Heart left ventricle (tissue), 16 donors: ENCODE results near the gene DEFB108B. TPM values are rescaled to one million over a fixed set of nuclear protein-coding genes. Genes with fewer than 3 reads are reported as not detected.
"Not testable (repeated sequence)": the region's sequence is repeated elsewhere in the genome, so short reads cannot be mapped to it uniquely, and the experiment has no call there.

Experiments used
- ATAC-seq, 4 donors: fragments of 200-7000 bp; cut with Tn5 transposase; one replicate each; pipeline ENCODE4 v1.9.1; 2020 to 2022; ENCODE audit warnings: moderate library complexity in 4 of 4, mild to moderate bottlenecking in 3 of 4, moderate number of reproducible peaks in 1 of 4
- DNase-seq, 5 donors: peaks; one replicate each; pipeline ENCODE4 v3.0.0-alpha.2; 2020
- H3K27ac ChIP-seq, 12 donors: fragments of 200-600 bp; sonication (generic) in 4 of 12; one replicate each; pipeline versions ENCODE4 v1.5.0 to v1.8.0; 2016 to 2022; ENCODE audit warnings: mild to moderate bottlenecking in 2 of 12
- H3K27me3 ChIP-seq, 9 donors: fragments of 200-600 bp; sonication (generic) in 2 of 9; one replicate each; pipeline versions ENCODE4 v1.5.1 to v1.8.0; 2016 to 2022; ENCODE audit warnings: mild to moderate bottlenecking in 3 of 9
- H3K36me3 ChIP-seq, 9 donors: fragments of 200-600 bp; sonication (generic) in 2 of 9; one replicate each; pipeline versions ENCODE4 v1.5.0 to v1.8.0; 2018 to 2022; ENCODE audit warnings: mild to moderate bottlenecking in 2 of 9
- H3K4me1 ChIP-seq, 12 donors: fragments of 200-600 bp; sonication (generic) in 4 of 12; one replicate each; pipeline versions ENCODE4 v1.5.0 to v1.8.0; 2016 to 2022; ENCODE audit warnings: mild to moderate bottlenecking in 3 of 12
- H3K4me3 ChIP-seq, 12 donors: fragments of 200-600 bp; sonication (generic) in 4 of 12; one replicate each; pipeline versions ENCODE4 v1.5.0 to v1.8.0; 2017 to 2022; ENCODE audit warnings: mild to moderate bottlenecking in 9 of 12, moderate library complexity in 4 of 12
- H3K9me3 ChIP-seq, 12 donors: fragments of 200-600 bp; sonication (generic) in 4 of 12; one replicate each; pipeline versions ENCODE4 v1.5.0 to v1.8.0; 2016 to 2022; ENCODE audit warnings: mild to moderate bottlenecking in 1 of 12
- POLR2A ChIP-seq, 2 donors: fragments of 450-650 bp; IDR thresholded peaks; one replicate each; pipeline ENCODE4 v1.6.1; 2017; ENCODE audit warnings: antibody characterized with exemption in 2 of 2, mild to moderate bottlenecking in 2 of 2, moderate library complexity in 2 of 2
- WGBS, 4 donors: extraction: QIAGEN DNeasy Blood & Tissue Kit in 2 of 4; methylation state at CpG; one replicate each; pipeline versions ENCODE4 v1.1.5 to v1.1.7; 2013 to 2018; 5-methylcytosine and 5-hydroxymethylcytosine counted together
- intact Hi-C, 10 donors: fragments of 100-400 bp; cut with DNase I; formaldehyde crosslinking; loops; one replicate each; pipeline versions ENCODE4 v1.11.1 to v1.14.2; 2022
- polyA plus RNA-seq, 2 donors: library from polyadenylated mRNA; stranded (reverse); fragments of 200-250 nt; gene quantifications; one replicate each; pipeline ENCODE4 v1.2.3, GENCODE V29; 2013
- total RNA-seq, 9 donors: library from RNA; depleted of rRNA in 2 of 9; stranded (reverse); fragments of >200 nt in 2 of 9; fragmentation: NEBNext Ultra II Directional in 3 of 9; extraction: Animal tissue kit (Norgen Biotek cat#: 25700) in 3 of 9; gene quantifications; one replicate each; pipeline versions ENCODE4 v1.1.0 to v1.2.4, GENCODE V29; 2016 to 2023
- TF ChIP-seq, protein P1 (sequence below), 12 donors: fragments of 200-600 bp; sonication (generic) in 4 of 12; IDR thresholded peaks; one replicate each; pipeline versions ENCODE4 v1.5.0 to v1.8.0; 2018 to 2022; ENCODE audit warnings: antibody characterized with exemption in 12 of 12, mild to moderate bottlenecking in 5 of 12
- donor health status: ischemic (EF 13 %, LVEDD 7.1; RV severe dilation, severe dysfunction).
- donor health status: healthy with polysubstance abuse.
- donor health status: DM: no; HTN: yes; CAD: no.
- donor health status: DM: no; HTN: no; CAD: no.
- donor health status: ischemic (EF 25% LVEDD 6.9; RV normal size, moderate dysfunction).
- donor health status: ischemic (EF 25% LVEDD 5.7; RV mildly dilated, moderate dysfunction).
- donor health status: healthy.
- donor health status: DM: yes; HTN: yes; CAD: no.
- donor health status: ischemic (EF 35%, LVEDD 5.7; RV mildly dilated, moderate dysfunction).
- donor health status: nonischemic (EF 11% LVEDD 7.7; RV severe dilation, severe dysfunction).
- donor health status: DM: yes; HTN: yes; CAD: no.
- donor health status: PGD.
- donor health status: ischemic (EF 29% LVEDD 5.4; RV normal size, mild dysfunction).
- donor health status: nonischemic (EF 23%, LVEDD 6.1; RV moderate dilation, normal function).

DEFB108B gene
- total and polyA plus RNA-seq, 11 donors: not detected

DNA sequence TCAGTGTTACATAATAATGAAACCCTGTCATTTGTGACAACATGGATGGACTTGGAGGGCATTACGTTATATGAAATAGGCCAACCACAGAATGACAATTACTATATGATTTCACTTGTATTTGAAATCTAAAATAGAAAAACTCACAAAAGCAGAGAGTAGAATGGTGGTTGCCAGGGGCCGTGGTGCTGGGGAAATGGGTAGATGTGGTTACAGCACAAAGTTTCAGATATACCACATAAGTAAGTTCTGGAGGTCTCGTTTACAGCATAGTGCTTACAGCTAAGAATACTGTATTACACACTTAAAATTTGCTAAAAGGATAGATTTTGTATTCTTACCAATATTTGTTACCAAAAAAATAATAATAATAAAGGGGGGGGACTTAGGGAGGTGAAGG, 3.3 kb upstream of the DEFB108B start:
- H3K27ac ChIP-seq, intact Hi-C loops, H3K27me3 ChIP-seq, ATAC-seq, DNase-seq, H3K36me3 ChIP-seq, H3K4me3 ChIP-seq, H3K4me1 ChIP-seq, H3K9me3 ChIP-seq: not testable (repeated sequence)
- WGBS, 4 donors: 80 to 89% (median 85%) methylated on average over 3 of the region's 3 CpGs

DNA sequence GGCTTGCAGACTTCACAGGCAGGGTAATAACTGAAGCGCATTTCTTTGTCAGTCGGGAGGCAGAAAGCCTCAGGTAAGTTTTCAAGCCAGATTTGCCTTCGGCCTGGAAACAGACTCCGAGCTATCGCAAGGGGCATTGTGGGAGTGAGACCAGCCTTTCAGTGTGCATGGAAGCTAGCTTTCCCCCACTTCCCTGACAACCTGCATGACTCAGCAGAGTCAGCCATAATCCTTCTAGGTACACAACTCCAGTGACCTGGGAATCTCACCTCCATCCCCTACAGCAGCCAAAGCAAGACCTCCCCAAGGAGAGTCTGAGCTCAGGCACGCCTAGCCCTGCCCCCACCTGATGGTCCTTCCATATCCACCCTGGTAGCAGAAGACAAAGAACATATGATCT, 9.7 kb downstream of the DEFB108B start:
- H3K27ac ChIP-seq, H3K27me3 ChIP-seq, ATAC-seq, H3K4me3 ChIP-seq, H3K36me3 ChIP-seq, intact Hi-C loops, DNase-seq, H3K9me3 ChIP-seq, H3K4me1 ChIP-seq: not testable (repeated sequence)
- 88 to 93% (median 90%) methylated on average over 6 of the region's 6 CpGs for WGBS, 4 donors

DNA sequence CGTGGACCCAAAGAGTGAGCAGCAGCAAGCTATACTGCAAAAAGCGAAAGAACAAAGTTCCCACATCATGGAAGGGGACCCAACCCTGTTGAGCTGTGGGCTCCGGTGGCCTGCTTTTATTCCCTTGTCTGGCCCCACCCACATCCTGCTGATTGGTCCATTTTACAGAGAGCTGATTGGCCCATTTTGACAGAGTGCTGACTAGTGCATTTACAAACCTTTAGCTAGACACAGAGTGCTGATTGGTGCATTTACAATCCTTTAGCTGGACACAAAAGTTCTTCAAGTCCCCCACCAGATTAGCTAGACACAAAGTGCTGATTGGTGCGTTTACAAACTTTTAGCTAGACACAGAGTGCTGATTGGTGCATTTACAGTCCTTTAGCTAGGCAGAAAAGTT, 10.4 kb downstream of the DEFB108B start:
- H3K9me3 ChIP-seq, H3K4me3 ChIP-seq, H3K4me1 ChIP-seq, H3K27me3 ChIP-seq, intact Hi-C loops, H3K27ac ChIP-seq, DNase-seq, ATAC-seq, H3K36me3 ChIP-seq: not testable (repeated sequence)
- 77 to 94% (median 91%) methylated on average over 4 of the region's 4 CpGs for WGBS, 4 donors

DNA sequence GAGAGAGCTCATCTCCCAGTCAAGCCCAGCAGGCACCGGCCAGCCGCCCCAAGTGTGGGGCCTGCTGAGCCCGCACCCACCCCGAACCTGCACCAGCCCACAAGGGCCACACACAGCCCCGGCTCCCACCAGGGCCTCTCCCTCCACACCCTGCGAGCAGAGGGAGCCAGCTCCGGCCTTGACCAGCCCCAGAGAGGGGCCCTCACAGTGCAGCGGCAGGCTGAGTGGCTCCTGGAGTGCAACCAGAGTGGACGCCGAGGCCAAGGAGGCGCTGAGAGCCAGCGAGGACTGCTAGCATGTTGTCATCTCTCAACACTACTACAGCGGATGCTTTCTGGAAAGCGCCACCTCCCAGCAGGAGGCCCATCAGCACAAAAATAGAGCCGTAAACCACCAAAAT, 10.9 kb downstream of the DEFB108B start:
- no peaks in the 10 kb centered on the region for H3K36me3 ChIP-seq
- peaks cover 0 to 12% (median 0%) of the 10 kb centered on the region in 12 donors for H3K9me3 ChIP-seq
- intact Hi-C loops: no loop called here
- H3K27me3 ChIP-seq: no peaks in the 10 kb centered on the region
- no peak overlapping the region for H3K27ac ChIP-seq
- ATAC-seq (no peak), DNase-seq (peak in 1 of 5 donors; percentile 11)
- 66 to 77% (median 73%) methylated on average over 8 to 15 of the region's 15 CpGs for WGBS, 4 donors
- no peaks in the 10 kb centered on the region for H3K4me1 ChIP-seq
- TF ChIP-seq POLR2A (IDR thresholded peaks at IDR 0.05): no peak
- TF ChIP-seq, protein P1, sequence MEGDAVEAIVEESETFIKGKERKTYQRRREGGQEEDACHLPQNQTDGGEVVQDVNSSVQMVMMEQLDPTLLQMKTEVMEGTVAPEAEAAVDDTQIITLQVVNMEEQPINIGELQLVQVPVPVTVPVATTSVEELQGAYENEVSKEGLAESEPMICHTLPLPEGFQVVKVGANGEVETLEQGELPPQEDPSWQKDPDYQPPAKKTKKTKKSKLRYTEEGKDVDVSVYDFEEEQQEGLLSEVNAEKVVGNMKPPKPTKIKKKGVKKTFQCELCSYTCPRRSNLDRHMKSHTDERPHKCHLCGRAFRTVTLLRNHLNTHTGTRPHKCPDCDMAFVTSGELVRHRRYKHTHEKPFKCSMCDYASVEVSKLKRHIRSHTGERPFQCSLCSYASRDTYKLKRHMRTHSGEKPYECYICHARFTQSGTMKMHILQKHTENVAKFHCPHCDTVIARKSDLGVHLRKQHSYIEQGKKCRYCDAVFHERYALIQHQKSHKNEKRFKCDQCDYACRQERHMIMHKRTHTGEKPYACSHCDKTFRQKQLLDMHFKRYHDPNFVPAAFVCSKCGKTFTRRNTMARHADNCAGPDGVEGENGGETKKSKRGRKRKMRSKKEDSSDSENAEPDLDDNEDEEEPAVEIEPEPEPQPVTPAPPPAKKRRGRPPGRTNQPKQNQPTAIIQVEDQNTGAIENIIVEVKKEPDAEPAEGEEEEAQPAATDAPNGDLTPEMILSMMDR (IDR thresholded peaks at IDR 0.05): no peak
- no peak overlapping the region for H3K4me3 ChIP-seq

DNA sequence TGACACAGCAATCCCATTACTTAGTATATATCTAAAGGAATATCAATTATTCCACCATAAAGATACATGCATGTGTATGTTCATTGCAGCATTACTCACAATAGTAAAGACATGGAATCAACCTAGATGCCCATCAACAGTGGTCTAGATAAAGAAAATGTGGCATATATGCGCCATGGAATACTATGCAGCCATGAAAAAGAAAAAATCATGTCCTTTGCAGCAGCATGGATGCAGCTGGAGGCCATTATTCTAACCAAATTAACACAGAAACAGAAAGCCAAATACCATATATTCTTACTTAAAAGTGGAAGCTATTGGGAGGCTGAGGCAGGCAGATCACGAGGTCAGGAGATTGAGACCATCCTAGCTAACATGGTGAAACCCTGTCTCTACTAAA, 20.9 kb downstream of the DEFB108B start:
- H3K4me1 ChIP-seq, DNase-seq, H3K4me3 ChIP-seq, H3K27me3 ChIP-seq, H3K27ac ChIP-seq, ATAC-seq, intact Hi-C loops, H3K36me3 ChIP-seq, H3K9me3 ChIP-seq: not testable (repeated sequence)
- WGBS, 4 donors: 91 to 96% (median 94%) methylated on average over 2 of the region's 2 CpGs

DNA sequence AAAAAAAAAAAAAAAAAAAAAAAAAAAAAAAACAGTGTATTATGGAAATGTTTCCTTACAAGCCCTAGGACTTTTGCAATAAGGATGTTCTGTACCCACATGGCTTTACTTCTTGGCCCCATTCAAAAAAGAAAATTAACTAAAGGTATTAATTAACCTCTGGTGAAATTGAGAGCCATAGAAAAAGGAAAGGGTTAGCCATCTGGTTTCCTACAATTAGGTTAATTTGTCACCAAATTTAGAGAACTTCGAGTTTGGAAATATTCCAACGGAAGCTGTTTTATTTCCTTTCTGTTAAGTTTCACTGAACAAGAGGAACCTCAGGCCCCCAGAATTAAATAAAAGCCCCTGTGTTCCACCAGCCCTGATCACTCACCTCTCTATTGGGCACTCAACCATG, 22.9 kb downstream of the DEFB108B start:
- H3K36me3 ChIP-seq, H3K27me3 ChIP-seq, ATAC-seq, H3K4me3 ChIP-seq, intact Hi-C loops, H3K27ac ChIP-seq, DNase-seq, H3K9me3 ChIP-seq: not testable (repeated sequence)
- WGBS, 4 donors: 47 to 51% (median 51%) methylated on average over 2 of the region's 2 CpGs
- H3K4me1 ChIP-seq: peaks cover 0 to 11% (median 0%) of the 10 kb centered on the region in 12 donors

DNA sequence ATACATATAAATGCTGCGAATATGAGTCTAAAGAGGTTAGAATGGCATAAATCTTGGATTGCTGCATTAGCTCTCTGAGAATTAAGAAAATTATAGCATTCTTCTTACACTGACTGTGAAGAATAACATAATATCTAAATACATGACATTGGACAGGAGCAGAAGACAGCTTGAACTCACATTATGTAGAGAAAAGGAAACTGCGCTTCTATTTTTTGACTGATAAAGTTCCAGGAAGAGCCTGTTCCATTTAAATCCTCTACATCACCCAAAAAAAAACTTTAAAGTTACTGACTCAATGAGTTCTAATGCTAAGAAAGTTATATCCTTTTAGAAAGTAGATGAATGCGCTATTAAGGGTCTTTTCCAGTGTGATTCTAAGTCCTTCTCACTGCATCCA, 27.8 kb downstream of the DEFB108B start:
- H3K4me3 ChIP-seq, H3K27me3 ChIP-seq, intact Hi-C loops, DNase-seq, H3K36me3 ChIP-seq, H3K9me3 ChIP-seq: not testable (repeated sequence)
- peak overlapping the region in 3 of 12 donors; percentile 11 to 20 (median 19) for H3K27ac ChIP-seq
- 61 to 77% (median 70%) methylated on average over 3 of the region's 3 CpGs for WGBS, 4 donors
- peaks cover 0 to 16% (median 0%) of the 10 kb centered on the region in 12 donors for H3K4me1 ChIP-seq
- peak in 1 of 4 donors; percentile 39 for ATAC-seq
